ENCODE results near the gene SIRT5.

Gene SIRT5

DNA sequence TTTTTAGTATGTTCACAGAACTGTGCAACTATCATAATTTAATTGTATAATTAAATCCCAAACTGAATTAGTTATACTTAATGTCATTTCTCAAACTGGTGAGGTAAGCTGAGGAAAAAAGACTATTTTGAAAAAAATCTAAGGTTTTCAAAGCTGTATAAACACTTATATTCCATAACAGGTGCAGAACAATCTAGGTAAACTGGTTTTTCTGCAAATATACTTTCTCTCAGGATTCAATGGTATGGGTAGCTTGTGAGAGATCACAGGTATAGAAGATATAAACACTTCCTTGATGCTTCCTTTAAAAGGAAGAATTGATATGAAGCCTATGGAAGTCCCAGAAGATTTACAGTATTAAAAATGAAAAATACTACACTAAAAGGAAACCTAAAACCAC, 74.4 kb downstream of the SIRT5 start:
- H3K9me3 ChIP-seq (ENCODE audit: control insufficient read depth in 5 of 5, low read length in 5 of 5): no peaks in the 10 kb centered on the region
- H3K4me1 ChIP-seq (ENCODE audit: control insufficient read depth in 5 of 5, insufficient read depth in 5 of 5, low read length in 5 of 5): peaks cover 0 to 5% (median 0%) of the 10 kb centered on the region in 5 donors
- H3K9ac ChIP-seq (ENCODE audit: low read length in 5 of 5): no peak overlapping the region
- H3K4me3 ChIP-seq (ENCODE audit: low read depth in 1 of 5, low read length in 5 of 5): no peak overlapping the region
- H3K36me3 ChIP-seq (ENCODE audit: control insufficient read depth in 5 of 5, insufficient read depth in 5 of 5, low read length in 5 of 5): peaks cover 2 to 13% (median 8%) of the 10 kb centered on the region in 5 donors
- H3K27me3 ChIP-seq (ENCODE audit: control insufficient read depth in 5 of 5, insufficient read depth in 4 of 5, low read length in 5 of 5): no peaks in the 10 kb centered on the region
- no peak overlapping the region for H3K27ac ChIP-seq (ENCODE audit: low read depth, low read length)

DNA sequence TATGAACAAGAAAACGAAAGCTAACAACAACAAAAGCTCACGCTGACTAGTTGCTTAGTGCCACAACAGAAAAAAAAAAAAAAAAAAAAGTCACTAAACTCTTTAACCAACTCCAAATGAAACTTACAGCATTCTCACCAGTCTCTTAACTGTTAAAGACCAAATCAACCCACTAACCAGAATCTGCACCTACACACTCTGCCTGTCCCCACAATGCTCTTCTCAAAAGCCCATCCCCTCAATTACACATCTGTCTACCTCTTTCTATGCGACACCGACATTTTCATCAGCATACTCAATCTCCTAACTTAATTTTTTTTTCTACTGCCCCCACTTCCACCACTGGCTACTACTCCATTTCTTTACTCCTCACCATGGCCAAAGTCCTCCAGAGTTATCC, 75.0 kb downstream of the SIRT5 start:
- no peaks in the 10 kb centered on the region for H3K9me3 ChIP-seq (ENCODE audit: control insufficient read depth in 5 of 5, low read length in 5 of 5)
- H3K27ac ChIP-seq (ENCODE audit: low read depth, low read length): no peak overlapping the region
- H3K36me3 ChIP-seq (ENCODE audit: control insufficient read depth in 5 of 5, insufficient read depth in 5 of 5, low read length in 5 of 5): peaks cover 2 to 12% (median 6%) of the 10 kb centered on the region in 5 donors
- H3K9ac ChIP-seq (ENCODE audit: low read length in 5 of 5): no peak overlapping the region
- H3K27me3 ChIP-seq (ENCODE audit: control insufficient read depth in 5 of 5, insufficient read depth in 4 of 5, low read length in 5 of 5): no peaks in the 10 kb centered on the region
- H3K4me3 ChIP-seq (ENCODE audit: low read depth in 1 of 5, low read length in 5 of 5): no peak overlapping the region
- peaks cover 0 to 8% (median 0%) of the 10 kb centered on the region in 5 donors for H3K4me1 ChIP-seq (ENCODE audit: control insufficient read depth in 5 of 5, insufficient read depth in 5 of 5, low read length in 5 of 5)

DNA sequence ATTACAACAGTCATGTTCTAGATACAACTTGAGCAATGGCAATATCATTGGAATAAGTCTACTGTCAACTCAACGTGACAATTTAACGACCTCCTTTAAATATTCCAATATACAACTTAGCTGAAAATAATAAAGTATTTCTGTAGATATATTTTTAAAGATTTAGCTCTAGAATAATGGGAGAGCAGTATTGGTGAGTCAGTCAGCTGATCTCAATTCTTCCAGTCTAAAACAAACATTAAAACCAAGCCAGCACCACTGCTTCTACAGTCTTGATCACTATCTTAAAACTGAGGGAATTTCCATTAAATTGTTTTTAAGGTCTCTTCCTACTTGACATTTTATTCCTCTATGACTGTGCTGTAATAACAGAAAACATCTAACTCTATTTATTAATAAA, 78.9 kb downstream of the SIRT5 start:
- Histone ChIP-seq H3K9ac (ENCODE audit: low read length in 5 of 5) (no peak overlapping the region), H3K36me3 (ENCODE audit: control insufficient read depth in 5 of 5, insufficient read depth in 5 of 5, low read length in 5 of 5) (peaks cover 2 to 12% (median 6%) of the 10 kb centered on the region in 5 donors), H3K9me3 (ENCODE audit: control insufficient read depth in 5 of 5, low read length in 5 of 5) (no peaks in the 10 kb centered on the region), H3K4me1 (ENCODE audit: control insufficient read depth in 5 of 5, insufficient read depth in 5 of 5, low read length in 5 of 5) (peaks cover 0 to 8% (median 0%) of the 10 kb centered on the region in 5 donors), H3K27me3 (ENCODE audit: control insufficient read depth in 5 of 5, insufficient read depth in 4 of 5, low read length in 5 of 5) (no peaks in the 10 kb centered on the region), H3K4me3 (ENCODE audit: low read depth in 1 of 5, low read length in 5 of 5) (no peak overlapping the region), H3K27ac (ENCODE audit: low read depth, low read length) (no peak overlapping the region)

DNA sequence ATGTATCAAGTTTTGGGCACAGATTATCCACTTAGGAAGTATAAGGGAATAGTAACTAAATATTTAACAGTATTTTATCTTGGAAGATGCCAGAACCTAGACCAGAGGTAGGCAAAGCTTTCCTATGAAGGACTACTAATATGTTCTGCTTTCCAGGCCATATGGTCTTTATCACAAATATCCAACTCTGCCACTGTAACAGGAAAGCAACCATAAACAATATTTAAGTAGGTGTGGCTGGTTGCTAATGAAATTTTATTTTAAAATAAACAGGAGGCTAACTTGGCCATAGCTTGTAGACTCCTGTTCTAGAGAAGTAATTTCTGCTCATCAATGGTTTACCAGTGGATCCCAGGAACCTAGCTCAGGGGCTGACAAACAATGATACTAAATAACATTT, 80.1 kb downstream of the SIRT5 start:
- H3K36me3 ChIP-seq (ENCODE audit: control insufficient read depth in 5 of 5, insufficient read depth in 5 of 5, low read length in 5 of 5): peaks cover 0 to 6% (median 5%) of the 10 kb centered on the region in 5 donors
- no peak overlapping the region for H3K27ac ChIP-seq (ENCODE audit: low read depth, low read length)
- H3K4me3 ChIP-seq (ENCODE audit: low read depth in 1 of 5, low read length in 5 of 5): no peak overlapping the region
- no peaks in the 10 kb centered on the region for H3K27me3 ChIP-seq (ENCODE audit: control insufficient read depth in 5 of 5, insufficient read depth in 4 of 5, low read length in 5 of 5)
- H3K9me3 ChIP-seq (ENCODE audit: control insufficient read depth in 5 of 5, low read length in 5 of 5): no peaks in the 10 kb centered on the region
- H3K4me1 ChIP-seq (ENCODE audit: control insufficient read depth in 5 of 5, insufficient read depth in 5 of 5, low read length in 5 of 5): peaks cover 0 to 11% (median 6%) of the 10 kb centered on the region in 5 donors
- no peak overlapping the region for H3K9ac ChIP-seq (ENCODE audit: low read length in 5 of 5)

DNA sequence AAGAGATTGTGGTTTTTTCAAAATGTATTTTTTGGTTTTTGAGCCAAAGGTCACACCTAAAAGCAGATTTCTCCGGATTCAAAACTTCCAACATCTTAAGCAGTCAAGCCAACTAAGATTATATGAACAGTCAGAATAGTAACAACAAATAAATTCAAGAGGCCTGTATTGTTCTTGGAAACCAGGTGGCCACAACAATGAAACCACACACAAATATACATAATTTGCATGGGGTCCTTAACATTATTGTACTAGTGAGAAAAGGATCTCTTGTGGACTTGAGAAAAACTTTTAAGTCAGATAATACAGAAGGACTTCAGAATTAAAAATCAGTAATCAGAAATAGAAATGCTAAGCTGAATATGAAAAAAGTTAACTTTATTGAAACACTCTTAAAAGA, 81.3 kb downstream of the SIRT5 start:
- H3K9ac ChIP-seq (ENCODE audit: low read length in 5 of 5): no peak overlapping the region
- no peaks in the 10 kb centered on the region for H3K9me3 ChIP-seq (ENCODE audit: control insufficient read depth in 5 of 5, low read length in 5 of 5)
- H3K4me3 ChIP-seq (ENCODE audit: low read depth in 1 of 5, low read length in 5 of 5): no peak overlapping the region
- no peaks in the 10 kb centered on the region for H3K27me3 ChIP-seq (ENCODE audit: control insufficient read depth in 5 of 5, insufficient read depth in 4 of 5, low read length in 5 of 5)
- H3K36me3 ChIP-seq (ENCODE audit: control insufficient read depth in 5 of 5, insufficient read depth in 5 of 5, low read length in 5 of 5): peaks cover 0 to 1% (median under 1%) of the 10 kb centered on the region in 5 donors
- no peak overlapping the region for H3K27ac ChIP-seq (ENCODE audit: low read depth, low read length)
- H3K4me1 ChIP-seq (ENCODE audit: control insufficient read depth in 5 of 5, insufficient read depth in 5 of 5, low read length in 5 of 5): peaks cover 0 to 21% (median 11%) of the 10 kb centered on the region in 5 donors

DNA sequence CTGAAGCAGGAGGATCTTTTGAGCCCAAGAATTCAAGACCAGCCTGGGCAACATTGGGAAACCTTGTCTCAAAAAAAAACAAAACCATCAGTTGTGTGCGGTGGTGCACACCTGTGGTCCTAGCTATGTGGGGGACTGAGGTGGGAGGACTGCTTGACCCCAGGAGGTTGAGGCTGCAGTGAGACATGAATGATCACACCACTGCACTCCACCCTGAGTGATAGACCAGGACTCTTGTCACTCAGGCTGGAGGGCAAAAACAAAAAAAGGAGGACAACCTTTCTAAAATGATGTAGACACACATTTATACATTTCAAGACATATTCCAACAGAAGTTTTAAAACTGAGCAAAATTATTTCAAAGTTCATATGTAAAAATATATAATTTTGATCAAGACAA, 85.9 kb downstream of the SIRT5 start:
- Histone ChIP-seq H3K9me3 (ENCODE audit: control insufficient read depth in 5 of 5, low read length in 5 of 5) (no peaks in the 10 kb centered on the region), H3K4me3 (ENCODE audit: low read depth in 1 of 5, low read length in 5 of 5) (no peak overlapping the region), H3K27ac (ENCODE audit: low read depth, low read length) (no peak overlapping the region), H3K4me1 (ENCODE audit: control insufficient read depth in 5 of 5, insufficient read depth in 5 of 5, low read length in 5 of 5) (peaks cover 0 to 34% (median 16%) of the 10 kb centered on the region in 5 donors), H3K36me3 (ENCODE audit: control insufficient read depth in 5 of 5, insufficient read depth in 5 of 5, low read length in 5 of 5) (no peaks in the 10 kb centered on the region), H3K9ac (ENCODE audit: low read length in 5 of 5) (peak overlapping the region in 1 of 5 donors; percentile 47), H3K27me3 (ENCODE audit: control insufficient read depth in 5 of 5, insufficient read depth in 4 of 5, low read length in 5 of 5) (no peaks in the 10 kb centered on the region)

DNA sequence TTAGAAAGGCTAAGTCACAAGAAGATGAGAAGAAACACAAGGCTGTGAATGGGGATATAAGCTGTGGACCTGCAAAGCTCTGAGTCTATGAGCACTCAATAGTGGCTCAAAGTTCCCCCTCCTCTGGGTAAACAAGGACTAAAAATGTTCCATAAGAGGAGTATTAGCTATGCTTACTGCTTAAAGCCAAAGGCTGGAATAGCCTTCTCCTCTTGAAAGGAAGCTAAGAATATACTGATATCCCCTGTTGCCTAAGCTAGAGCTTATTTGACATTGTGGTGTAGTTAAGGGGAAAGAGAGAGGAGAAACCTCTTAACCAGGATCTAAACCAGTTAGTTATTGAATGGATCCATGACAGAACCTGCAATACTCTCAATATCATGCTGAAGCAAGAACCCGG, 86.5 kb downstream of the SIRT5 start:
- H3K4me3 ChIP-seq (ENCODE audit: low read depth in 1 of 5, low read length in 5 of 5): no peak overlapping the region
- H3K36me3 ChIP-seq (ENCODE audit: control insufficient read depth in 5 of 5, insufficient read depth in 5 of 5, low read length in 5 of 5): no peaks in the 10 kb centered on the region
- H3K27ac ChIP-seq (ENCODE audit: low read depth, low read length): no peak overlapping the region
- no peak overlapping the region for H3K9ac ChIP-seq (ENCODE audit: low read length in 5 of 5)
- no peaks in the 10 kb centered on the region for H3K9me3 ChIP-seq (ENCODE audit: control insufficient read depth in 5 of 5, low read length in 5 of 5)
- H3K4me1 ChIP-seq (ENCODE audit: control insufficient read depth in 5 of 5, insufficient read depth in 5 of 5, low read length in 5 of 5): peaks cover 0 to 34% (median 16%) of the 10 kb centered on the region in 5 donors
- no peaks in the 10 kb centered on the region for H3K27me3 ChIP-seq (ENCODE audit: control insufficient read depth in 5 of 5, insufficient read depth in 4 of 5, low read length in 5 of 5)

DNA sequence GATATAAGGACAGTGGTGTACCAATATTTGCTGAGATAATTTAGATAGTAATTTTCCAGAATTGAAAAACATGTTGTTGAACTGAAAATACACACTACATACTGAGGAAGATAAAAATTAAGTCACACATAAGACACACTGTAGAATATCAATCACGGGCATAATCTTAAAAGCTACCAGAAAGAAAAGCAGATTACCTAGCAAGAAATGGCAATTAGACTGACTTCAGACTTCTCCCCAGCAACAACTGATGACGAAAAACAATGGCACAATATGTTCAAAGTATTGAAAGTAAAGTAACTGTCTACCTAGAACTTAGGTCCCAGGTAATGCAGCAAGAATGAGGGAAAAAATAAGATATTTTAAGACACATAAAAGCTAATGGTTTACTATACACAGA, 87.2 kb downstream of the SIRT5 start:
- no peak overlapping the region for H3K9ac ChIP-seq (ENCODE audit: low read length in 5 of 5)
- H3K4me1 ChIP-seq (ENCODE audit: control insufficient read depth in 5 of 5, insufficient read depth in 5 of 5, low read length in 5 of 5): peaks cover 0 to 34% (median 16%) of the 10 kb centered on the region in 5 donors
- H3K36me3 ChIP-seq (ENCODE audit: control insufficient read depth in 5 of 5, insufficient read depth in 5 of 5, low read length in 5 of 5): no peaks in the 10 kb centered on the region
- no peaks in the 10 kb centered on the region for H3K9me3 ChIP-seq (ENCODE audit: control insufficient read depth in 5 of 5, low read length in 5 of 5)
- no peak overlapping the region for H3K27ac ChIP-seq (ENCODE audit: low read depth, low read length)
- H3K4me3 ChIP-seq (ENCODE audit: low read depth in 1 of 5, low read length in 5 of 5): no peak overlapping the region
- no peaks in the 10 kb centered on the region for H3K27me3 ChIP-seq (ENCODE audit: control insufficient read depth in 5 of 5, insufficient read depth in 4 of 5, low read length in 5 of 5)

DNA sequence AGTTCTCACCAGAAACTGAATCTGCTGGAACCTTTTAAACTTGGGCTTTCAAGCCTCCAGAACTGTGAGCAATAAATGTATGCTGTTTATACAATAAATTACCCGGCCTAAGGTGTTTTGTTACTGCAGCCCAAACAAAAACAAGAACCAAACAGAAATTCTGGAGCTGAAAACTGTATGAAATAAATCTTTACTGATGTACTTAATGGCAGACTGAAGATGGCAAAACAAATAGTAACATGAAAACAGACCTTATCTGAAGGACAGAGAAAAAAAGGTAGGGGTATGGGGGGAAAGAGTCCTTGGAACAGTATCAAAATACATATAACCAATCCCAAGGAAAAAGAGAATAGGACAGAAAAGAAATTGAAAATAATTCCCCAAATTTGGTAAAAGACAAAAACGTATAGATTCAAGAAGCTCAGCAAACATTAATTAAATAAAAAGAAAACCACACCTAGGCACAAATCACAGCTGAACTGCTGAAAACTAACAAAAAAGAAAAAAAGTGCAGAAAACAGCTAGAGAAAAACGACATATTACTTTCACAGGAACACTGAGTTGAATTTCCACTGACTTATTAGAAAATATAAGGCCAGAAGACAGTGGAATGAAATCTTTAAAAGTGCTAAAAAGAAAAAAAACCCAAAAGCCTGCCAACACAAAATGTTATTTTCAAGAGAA, 88.4 kb downstream of the SIRT5 start:
- Histone ChIP-seq H3K9me3 (ENCODE audit: control insufficient read depth in 5 of 5, low read length in 5 of 5) (no peaks in the 10 kb centered on the region), H3K9ac (ENCODE audit: low read length in 5 of 5) (no peak overlapping the region), H3K4me1 (ENCODE audit: control insufficient read depth in 5 of 5, insufficient read depth in 5 of 5, low read length in 5 of 5) (peaks cover 0 to 34% (median 16%) of the 10 kb centered on the region in 5 donors), H3K4me3 (ENCODE audit: low read depth in 1 of 5, low read length in 5 of 5) (no peak overlapping the region), H3K27ac (ENCODE audit: low read depth, low read length) (no peak overlapping the region), H3K27me3 (ENCODE audit: control insufficient read depth in 5 of 5, insufficient read depth in 4 of 5, low read length in 5 of 5) (no peaks in the 10 kb centered on the region), H3K36me3 (ENCODE audit: control insufficient read depth in 5 of 5, insufficient read depth in 5 of 5, low read length in 5 of 5) (no peaks in the 10 kb centered on the region)

DNA sequence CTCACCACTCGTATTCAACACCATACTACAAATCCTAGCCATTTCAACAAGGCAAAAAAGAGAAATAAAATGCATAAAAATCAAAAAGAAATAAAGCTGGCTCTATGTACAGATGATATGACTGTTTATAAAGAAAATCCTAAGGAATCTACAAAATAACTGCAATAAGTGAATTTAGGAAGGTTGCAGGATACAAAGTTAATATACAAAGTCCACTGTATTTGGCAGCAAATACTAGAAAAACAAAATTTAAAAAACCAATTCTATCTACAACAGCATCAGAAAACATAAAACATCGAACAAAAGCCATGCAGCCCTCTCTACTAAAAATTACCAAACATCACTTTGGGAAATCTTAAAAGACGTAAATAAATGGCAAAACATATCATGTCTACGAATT, 89.6 kb downstream of the SIRT5 start:
- no peaks in the 10 kb centered on the region for H3K36me3 ChIP-seq (ENCODE audit: control insufficient read depth in 5 of 5, insufficient read depth in 5 of 5, low read length in 5 of 5)
- no peak overlapping the region for H3K27ac ChIP-seq (ENCODE audit: low read depth, low read length)
- H3K27me3 ChIP-seq (ENCODE audit: control insufficient read depth in 5 of 5, insufficient read depth in 4 of 5, low read length in 5 of 5): no peaks in the 10 kb centered on the region
- H3K9ac ChIP-seq (ENCODE audit: low read length in 5 of 5): no peak overlapping the region
- no peaks in the 10 kb centered on the region for H3K9me3 ChIP-seq (ENCODE audit: control insufficient read depth in 5 of 5, low read length in 5 of 5)
- H3K4me3 ChIP-seq (ENCODE audit: low read depth in 1 of 5, low read length in 5 of 5): no peak overlapping the region
- peaks cover 0 to 37% (median 16%) of the 10 kb centered on the region in 5 donors for H3K4me1 ChIP-seq (ENCODE audit: control insufficient read depth in 5 of 5, insufficient read depth in 5 of 5, low read length in 5 of 5)
